GM23338 (cell line): Measurements from ENCODE around the gene ARL2BP. TPM values are rescaled to one million over a fixed set of nuclear protein-coding genes. Genes with fewer than 3 reads are reported as not detected.

Experiments
- ATAC-seq: fragments of 200-7000 bp; cut with Tn5 transposase; 3 replicates; pipeline ENCODE4 v1.9.1; 2020
- DNase-seq: peaks from one replicate; pipeline ENCODE4 v3.0.0-alpha.2; 2015; ENCODE audit warnings: low spot score
- H2AFZ ChIP-seq: fragments of 200-600 bp; sonication (generic); 2 replicates; pipeline ENCODE4 v1.8.0; 2016; ENCODE audit warnings: antibody characterized with exemption, mild to moderate bottlenecking, moderate library complexity
- H3F3A ChIP-seq: fragments of 200-600 bp; sonication (generic); replicated peaks from 2 replicates; pipeline ENCODE4 v1.8.0; 2017; ENCODE audit warnings: antibody characterized with exemption, mixed run types, low read depth
- H3K27ac ChIP-seq: fragments of 200-600 bp; sonication (generic); 2 replicates; pipeline ENCODE4 v1.6.1; 2016; ENCODE audit warnings: low read depth
- H3K27me3 ChIP-seq: fragments of 200-600 bp; sonication (generic); 2 replicates; pipeline ENCODE4 v1.8.0; 2016; ENCODE audit warnings: mild to moderate bottlenecking, mixed run types, moderate library complexity; ENCODE audit not compliant: insufficient read depth
- H3K36me3 ChIP-seq: fragments of 200-600 bp; sonication (generic); 2 replicates; pipeline ENCODE4 v1.8.0; 2016; ENCODE audit warnings: mild to moderate bottlenecking; ENCODE audit not compliant: insufficient read depth
- H3K4me1 ChIP-seq: fragments of 200-600 bp; sonication (generic); 2 replicates; pipeline ENCODE4 v1.8.0; 2016; ENCODE audit warnings: mild to moderate bottlenecking, moderate library complexity; ENCODE audit not compliant: insufficient read depth
- H3K4me2 ChIP-seq: fragments of 200-600 bp; sonication (generic); 2 replicates; pipeline ENCODE4 v1.7.1; 2017; ENCODE audit warnings: mixed run types
- H3K4me3 ChIP-seq: fragments of 200-600 bp; sonication (generic); 2 replicates; pipeline ENCODE4 v1.6.1; 2016; ENCODE audit warnings: mixed run types
- H3K79me2 ChIP-seq: fragments of 200-600 bp; sonication (generic); replicated peaks from 2 replicates; pipeline ENCODE4 v1.8.0; 2017; ENCODE audit warnings: mild to moderate bottlenecking; ENCODE audit not compliant: insufficient read depth
- H3K9me2 ChIP-seq: fragments of 200-600 bp; sonication (generic); 2 replicates; pipeline ENCODE4 v1.8.0; 2017; ENCODE audit not compliant: insufficient read depth
- H4K20me1 ChIP-seq: fragments of 200-600 bp; sonication (generic); replicated peaks from 2 replicates; pipeline ENCODE4 v1.8.0; 2017; ENCODE audit warnings: mild to moderate bottlenecking; ENCODE audit not compliant: insufficient read depth
- H3K27ac Mint-ChIP-seq: 2 replicates; pipeline ENCODE4 v1.8.0; 2020; ENCODE audit warnings: inconsistent platforms, mild to moderate bottlenecking, moderate library complexity, mixed read lengths
- H3K27me3 Mint-ChIP-seq: 3 replicates; pipeline ENCODE4 v1.8.0; 2022; ENCODE audit warnings: low read depth, mild to moderate bottlenecking, moderate library complexity, mixed read lengths, inconsistent platforms; ENCODE audit not compliant: insufficient read depth, poor library complexity
- H3K36me3 Mint-ChIP-seq: 3 replicates; pipeline ENCODE4 v1.8.0; 2021; ENCODE audit warnings: low read depth, mild to moderate bottlenecking, inconsistent platforms, moderate library complexity, mixed read lengths
- H3K4me1 Mint-ChIP-seq: 3 replicates; pipeline ENCODE4 v1.8.0; 2020; ENCODE audit warnings: mild to moderate bottlenecking, inconsistent platforms, mixed read lengths
- H3K4me3 Mint-ChIP-seq: 3 replicates; pipeline ENCODE4 v1.8.0; 2021; ENCODE audit warnings: moderate library complexity, mild to moderate bottlenecking, inconsistent platforms, mixed read lengths
- H3K9me3 Mint-ChIP-seq: 3 replicates; pipeline ENCODE4 v1.8.0; 2020; ENCODE audit warnings: moderate library complexity, mild to moderate bottlenecking, inconsistent platforms, mixed read lengths
- CREB1 ChIP-seq: fragments of 250-450 bp; sonication (Bioruptor Pico); IDR thresholded peaks from 2 replicates; pipeline ENCODE4 v1.5.0; 2020; ENCODE audit warnings: low read depth, mild to moderate bottlenecking, moderate library complexity
- CTCF ChIP-seq, 2 experiments: fragments of 200-600 bp in 1 of 2; sonication (generic) in 1 of 2; conservative IDR thresholded peaks; 2 replicates each; pipeline versions ENCODE4 v1.5.1 to v1.6.1; 2016 to 2017; ENCODE audit warnings: antibody characterized with exemption in 2 of 2, low read depth in 2 of 2, mild to moderate bottlenecking in 2 of 2, moderate library complexity in 1 of 2
- ETS1 ChIP-seq: IDR thresholded peaks from 2 replicates; pipeline ENCODE4 v1.6.1; 2016; ENCODE audit warnings: antibody characterized with exemption
- EZH2 ChIP-seq: fragments of 200-600 bp; sonication (generic); IDR thresholded peaks from one replicate; pipeline ENCODE4 v1.8.0; 2017; ENCODE audit warnings: antibody characterized with exemption, mild to moderate bottlenecking, low read depth; ENCODE audit not compliant: unreplicated experiment
- EZH2phosphoT487 ChIP-seq: fragments of 200-600 bp; sonication (generic); IDR thresholded peaks from one replicate; pipeline ENCODE4 v1.8.1; 2018; ENCODE audit warnings: antibody characterized with exemption; ENCODE audit not compliant: unreplicated experiment
- JUNB ChIP-seq: IDR thresholded peaks from one replicate; pipeline ENCODE4 v1.6.1; 2016; ENCODE audit warnings: antibody characterized with exemption; ENCODE audit not compliant: unreplicated experiment
- NANOG ChIP-seq: IDR thresholded peaks from 2 replicates; pipeline ENCODE4 v1.6.1; 2016; ENCODE audit warnings: antibody characterized with exemption, borderline replicate concordance
- POLR2AphosphoS5 ChIP-seq: IDR thresholded peaks from 2 replicates; pipeline ENCODE4 v1.6.1; 2016; ENCODE audit warnings: antibody characterized with exemption, low read depth
- REST ChIP-seq: IDR thresholded peaks from one replicate; pipeline ENCODE4 v1.6.1; 2018; ENCODE audit warnings: antibody characterized with exemption; ENCODE audit not compliant: unreplicated experiment
- STAT1 ChIP-seq: IDR thresholded peaks from one replicate; pipeline ENCODE4 v1.6.1; 2016; ENCODE audit warnings: antibody characterized with exemption; ENCODE audit not compliant: unreplicated experiment
- ZNF114 ChIP-seq: fragments of 250-450 bp; sonication (Bioruptor Pico); IDR thresholded peaks from 2 replicates; pipeline ENCODE4 v1.5.0; 2020; ENCODE audit warnings: mild to moderate bottlenecking, moderate library complexity
- ZNF331 ChIP-seq: fragments of 250-450 bp; sonication (Bioruptor Pico); IDR thresholded peaks from 2 replicates; pipeline ENCODE4 v1.5.0; 2020; ENCODE audit warnings: low read depth, mild to moderate bottlenecking, moderate library complexity
- ZNF462 ChIP-seq: fragments of 250-450 bp; sonication (Bioruptor Pico); IDR thresholded peaks from 2 replicates; pipeline ENCODE4 v1.5.0; 2020; ENCODE audit warnings: mild to moderate bottlenecking, moderate library complexity
- polyA plus RNA-seq: library from polyadenylated mRNA; unstranded; fragments of >200 nt; fragmentation: Nextera tagmentation; extraction: Ambion mirVana; gene quantifications from 2 replicates; pipeline ENCODE4 v1.2.1, GENCODE V29; 2016
- total RNA-seq: library from RNA; depleted of rRNA; stranded (reverse); fragments of >200 nt; shearing (Covaris generic); gene quantifications from 2 replicates; pipeline ENCODE4 v1.2.3, GENCODE V29; 2014

The ARL2BP gene
- total and polyA plus RNA-seq, 2 experiments from 2014 or later, result 10.3 to 13.4 TPM

GRCh38 chr16:57277586-57277985, 32.5 kb downstream of the ARL2BP start:
- H3K27me3 Mint-ChIP-seq, result peaks cover 7% of the 10 kb centered on the region
- no peak for TF ChIP-seq JUNB
- no peak for TF ChIP-seq ZNF114 (CRISPR knock-in tag)
- TF ChIP-seq CTCF (conservative IDR thresholded peaks at IDR 0.05; ENCODE audit: low read depth in 2 of 2), result no peak
- no peak for TF ChIP-seq EZH2phosphoT487
- TF ChIP-seq ZNF331 (CRISPR knock-in tag), result no peak
- TF ChIP-seq NANOG, result no peak
- no peak for TF ChIP-seq EZH2
- no peak for TF ChIP-seq STAT1
- TF ChIP-seq POLR2AphosphoS5, result no peak
- no peak for TF ChIP-seq REST
- TF ChIP-seq ETS1, result no peak
- TF ChIP-seq ZNF462, result no peak
- no peak for TF ChIP-seq CREB1 (CRISPR knock-in tag)
- H3F3A ChIP-seq, result no peaks in the 10 kb centered on the region
- no peaks in the 10 kb centered on the region for H3K9me3 Mint-ChIP-seq
- no peaks in the 10 kb centered on the region for H3K4me1 ChIP-seq
- H2AFZ ChIP-seq, result no peak overlapping the region
- DNase-seq (no peak), ATAC-seq (no peak)
- no peak overlapping the region for H3K4me3 Mint-ChIP-seq
- no peak overlapping the region for H3K4me2 ChIP-seq
- peaks cover 8% of the 10 kb centered on the region; the same call in 2 of the 3 replicates for H3K4me1 Mint-ChIP-seq
- H3K27ac Mint-ChIP-seq, result no peak overlapping the region
- no peak overlapping the region for H3K4me3 ChIP-seq
- H3K9me2 ChIP-seq, result no peaks in the 10 kb centered on the region
- H3K36me3 ChIP-seq, result no peaks in the 10 kb centered on the region
- no peak overlapping the region for H3K27ac ChIP-seq
- H3K36me3 Mint-ChIP-seq, result no peaks in the 10 kb centered on the region
- peaks cover 5% of the 10 kb centered on the region for H3K27me3 ChIP-seq
- no peaks in the 10 kb centered on the region for H4K20me1 ChIP-seq
- H3K79me2 ChIP-seq, result no peaks in the 10 kb centered on the region
